PC-9 (cell line): ENCODE results near the gene TSPAN18. TPM values are rescaled to one million over a fixed set of nuclear protein-coding genes. Genes with fewer than 3 reads are reported as not detected.

Experiments
- BruUV-seq: library from RNA; stranded (reverse); fragments of 400-500 nt; replicated peaks from 2 replicates; lab custom pipeline; 2021; lab: Mats Ljungman, UMichigan
- CTCF ChIA-PET: fragments of 300-600 bp; sonication (Branson Sonifier 250); formaldehyde crosslinking; loops from one replicate; lab custom pipeline; 2022; ENCODE audit warnings: antibody characterized with exemption; lab: Charles Lee
- POLR2A ChIA-PET: fragments of 300-600 bp; sonication (Branson Sonifier 250); formaldehyde crosslinking; loops from one replicate; lab custom pipeline; 2022; ENCODE audit warnings: antibody characterized with exemption; ENCODE audit not compliant: unreplicated experiment; lab: Charles Lee
- DNase-seq, 2 experiments: peaks; one replicate each; pipeline versions ENCODE4 v3.0.0 to v3.0.0-alpha.2; 2015 to 2022; ENCODE audit warnings: mixed read lengths in 1 of 2
- H2AFZ ChIP-seq: fragments of 200-600 bp; sonication (generic); 2 replicates; pipeline ENCODE4 v1.8.1; 2017; ENCODE audit warnings: antibody characterized with exemption
- H3F3A ChIP-seq: fragments of 200-600 bp; sonication (generic); 2 replicates; pipeline ENCODE4 v1.8.1; 2017; ENCODE audit warnings: antibody characterized with exemption, mild to moderate bottlenecking, low read depth; ENCODE audit not compliant: insufficient read depth
- H3K27ac ChIP-seq: fragments of 200-600 bp; sonication (generic); 2 replicates; pipeline ENCODE4 v1.6.1; 2016; ENCODE audit warnings: mixed run types
- H3K27me3 ChIP-seq: fragments of 200-600 bp; sonication (generic); 2 replicates; pipeline ENCODE4 v1.6.1; 2016; ENCODE audit warnings: low read depth, mixed run types; ENCODE audit not compliant: insufficient read depth
- H3K36me3 ChIP-seq: fragments of 200-600 bp; sonication (generic); 2 replicates; pipeline ENCODE4 v1.6.1; 2016; ENCODE audit warnings: low read depth, mixed run types
- H3K4me1 ChIP-seq: fragments of 200-600 bp; sonication (generic); replicated peaks from 2 replicates; pipeline ENCODE4 v1.6.1; 2016; ENCODE audit warnings: mixed run types; ENCODE audit not compliant: insufficient read depth
- H3K4me2 ChIP-seq: fragments of 200-600 bp; sonication (generic); 2 replicates; pipeline ENCODE4 v1.6.1; 2017; ENCODE audit warnings: mixed run types
- H3K4me3 ChIP-seq: fragments of 200-600 bp; sonication (generic); 2 replicates; pipeline ENCODE4 v1.6.1; 2016; ENCODE audit warnings: mixed run types
- H3K79me2 ChIP-seq: fragments of 200-600 bp; sonication (generic); 2 replicates; pipeline ENCODE4 v1.6.1; 2017; ENCODE audit warnings: low read depth, mixed run types
- H3K9me2 ChIP-seq: fragments of 200-600 bp; sonication (generic); 2 replicates; pipeline ENCODE4 v1.8.1; 2017; ENCODE audit warnings: mild to moderate bottlenecking; ENCODE audit not compliant: insufficient read depth
- H3K9me3 ChIP-seq: fragments of 200-600 bp; sonication (generic); 2 replicates; pipeline ENCODE4 v1.8.1; 2016; ENCODE audit warnings: low read depth; ENCODE audit not compliant: insufficient read depth
- H4K20me1 ChIP-seq: fragments of 200-600 bp; sonication (generic); 2 replicates; pipeline ENCODE4 v1.8.1; 2017; ENCODE audit not compliant: insufficient read depth
- EZH2 ChIP-seq: fragments of 200-600 bp; sonication (generic); IDR thresholded peaks from 2 replicates; pipeline ENCODE4 v1.8.0; 2017; ENCODE audit warnings: antibody characterized with exemption, low read depth
- intact Hi-C: fragments of 100-400 bp; cut with micrococcal nuclease; formaldehyde crosslinking; loops from one replicate; pipeline ENCODE4 v1.10.0; 2022; ENCODE audit not compliant: unreplicated experiment
- total RNA-seq: library from RNA; stranded (reverse); gene quantifications from 2 replicates; pipeline ENCODE4 v1.2.3, GENCODE V29; 2021
- TF ChIP-seq, protein P1 (sequence below): fragments of 200-600 bp; sonication (generic); conservative IDR thresholded peaks from 2 replicates; pipeline ENCODE4 v1.6.1; 2017; ENCODE audit warnings: mixed run types, antibody characterized with exemption, mild to moderate bottlenecking, moderate library complexity

The TSPAN18 gene
- total RNA-seq, 1 experiment from 2014 or later: not detected

DNA sequence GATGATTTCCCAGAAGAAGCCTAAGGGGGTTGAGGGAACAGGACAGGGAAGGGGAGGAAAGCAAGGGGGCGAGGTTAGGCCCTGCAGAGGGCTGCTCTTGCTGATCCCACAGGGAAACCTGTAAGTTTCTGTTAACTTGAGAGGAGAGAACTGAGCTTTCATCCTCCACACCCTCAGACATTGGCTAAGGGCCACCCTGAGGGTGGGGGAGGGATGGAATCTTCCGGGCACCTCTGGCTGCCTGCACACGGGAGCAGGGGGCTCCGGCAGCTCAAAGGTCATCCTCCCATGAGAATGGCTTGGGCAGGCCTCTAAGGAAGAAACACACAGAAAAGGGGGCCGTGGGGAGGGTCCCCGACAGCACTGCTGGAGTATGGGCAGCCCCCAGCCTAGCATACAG, 108.1 kb downstream of the TSPAN18 start:
- Histone ChIP-seq H3F3A (no peaks in the 10 kb centered on the region), H3K9me3 (no peaks in the 10 kb centered on the region), H3K79me2 (no peaks in the 10 kb centered on the region), H3K27me3 (peaks cover 98% of the 10 kb centered on the region), H3K9me2 (no peaks in the 10 kb centered on the region), H3K27ac (no peak overlapping the region), H4K20me1 (no peaks in the 10 kb centered on the region), H3K36me3 (no peaks in the 10 kb centered on the region), H3K4me3 (no peak overlapping the region), H3K4me1 (no peaks in the 10 kb centered on the region), H2AFZ (no peak overlapping the region), H3K4me2 (no peak overlapping the region)
- no peak for DNase-seq
- ChIA-PET POLR2A (no interaction called here), CTCF (no interaction called here)
- no peak for TF ChIP-seq EZH2
- TF ChIP-seq, protein P1, sequence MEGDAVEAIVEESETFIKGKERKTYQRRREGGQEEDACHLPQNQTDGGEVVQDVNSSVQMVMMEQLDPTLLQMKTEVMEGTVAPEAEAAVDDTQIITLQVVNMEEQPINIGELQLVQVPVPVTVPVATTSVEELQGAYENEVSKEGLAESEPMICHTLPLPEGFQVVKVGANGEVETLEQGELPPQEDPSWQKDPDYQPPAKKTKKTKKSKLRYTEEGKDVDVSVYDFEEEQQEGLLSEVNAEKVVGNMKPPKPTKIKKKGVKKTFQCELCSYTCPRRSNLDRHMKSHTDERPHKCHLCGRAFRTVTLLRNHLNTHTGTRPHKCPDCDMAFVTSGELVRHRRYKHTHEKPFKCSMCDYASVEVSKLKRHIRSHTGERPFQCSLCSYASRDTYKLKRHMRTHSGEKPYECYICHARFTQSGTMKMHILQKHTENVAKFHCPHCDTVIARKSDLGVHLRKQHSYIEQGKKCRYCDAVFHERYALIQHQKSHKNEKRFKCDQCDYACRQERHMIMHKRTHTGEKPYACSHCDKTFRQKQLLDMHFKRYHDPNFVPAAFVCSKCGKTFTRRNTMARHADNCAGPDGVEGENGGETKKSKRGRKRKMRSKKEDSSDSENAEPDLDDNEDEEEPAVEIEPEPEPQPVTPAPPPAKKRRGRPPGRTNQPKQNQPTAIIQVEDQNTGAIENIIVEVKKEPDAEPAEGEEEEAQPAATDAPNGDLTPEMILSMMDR: no peak
- no TSS peak for BruUV-seq
- intact Hi-C loops: no loop called here

DNA sequence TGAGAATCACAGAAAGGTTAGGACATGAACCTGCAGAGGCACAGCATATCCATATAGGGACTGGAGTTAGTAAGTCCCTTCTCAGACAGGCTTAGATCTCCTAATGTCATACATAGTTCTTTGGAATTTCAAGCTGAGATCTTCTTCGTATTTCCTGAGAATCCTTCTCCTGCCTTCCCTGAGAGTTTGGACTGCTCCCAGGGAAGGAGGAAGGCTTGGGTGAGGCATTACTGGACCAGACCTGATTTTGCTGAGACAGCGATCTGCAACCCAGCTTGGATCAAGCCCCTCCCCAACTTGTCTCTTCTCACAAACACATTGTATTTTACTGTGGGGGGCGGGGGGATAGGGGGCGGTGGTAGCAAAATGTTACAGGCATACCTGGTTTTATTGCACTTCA, 108.5 kb downstream of the TSPAN18 start:
- CTCF ChIA-PET: no interaction called here

DNA sequence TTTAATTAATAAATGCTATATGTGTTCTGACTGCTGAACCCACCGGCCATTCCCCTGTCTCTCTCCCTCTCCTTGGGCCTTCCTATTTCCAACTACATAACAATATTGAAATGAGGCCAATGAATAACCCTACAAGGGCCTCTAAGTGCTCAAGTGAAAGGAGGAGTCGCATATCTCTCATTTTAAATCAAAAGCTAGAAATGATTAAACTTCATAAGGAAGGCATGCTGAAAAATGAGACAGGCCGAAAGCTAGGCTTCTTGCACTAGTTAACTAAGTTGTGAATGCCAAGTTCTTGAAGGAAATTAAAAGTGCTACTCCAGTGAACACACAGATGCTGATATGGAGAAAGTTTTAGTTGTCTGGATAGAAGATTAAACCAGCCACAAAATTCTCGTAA, 109.2 kb downstream of the TSPAN18 start:
- Histone ChIP-seq H4K20me1 (no peaks in the 10 kb centered on the region), H3K36me3 (no peaks in the 10 kb centered on the region), H3K79me2 (no peaks in the 10 kb centered on the region), H3K9me3 (no peaks in the 10 kb centered on the region), H3K9me2 (no peaks in the 10 kb centered on the region), H3K4me3 (no peak overlapping the region), H3K4me2 (no peak overlapping the region), H3K4me1 (no peaks in the 10 kb centered on the region), H3K27ac (no peak overlapping the region), H3F3A (no peaks in the 10 kb centered on the region), H3K27me3 (peaks cover 99% of the 10 kb centered on the region), H2AFZ (no peak overlapping the region)
- DNase-seq: no peak
- POLR2A ChIA-PET: no interaction called here
- no TSS peak for BruUV-seq
- TF ChIP-seq, protein P1: no peak
- no peak for TF ChIP-seq EZH2
- intact Hi-C loops: no loop called here
- CTCF ChIA-PET: no interaction called here

More for the DNA sequence above, 108.5 kb downstream of the TSPAN18 start:
- H2AFZ ChIP-seq: no peak overlapping the region
- H3K79me2 ChIP-seq: no peaks in the 10 kb centered on the region
- no peaks in the 10 kb centered on the region for H3K9me3 ChIP-seq
- H3K27me3 ChIP-seq: peaks cover 99% of the 10 kb centered on the region
- no peaks in the 10 kb centered on the region for H3K36me3 ChIP-seq
- TF ChIP-seq, protein P1: no peak
- no TSS peak for BruUV-seq
- H3K4me3 ChIP-seq: no peak overlapping the region
- no peaks in the 10 kb centered on the region for H4K20me1 ChIP-seq
- H3K4me2 ChIP-seq: no peak overlapping the region
- no peaks in the 10 kb centered on the region for H3K4me1 ChIP-seq
- POLR2A ChIA-PET: no interaction called here
- no peaks in the 10 kb centered on the region for H3K9me2 ChIP-seq
- no peaks in the 10 kb centered on the region for H3F3A ChIP-seq
- intact Hi-C loops: no loop called here
- no peak overlapping the region for H3K27ac ChIP-seq
- no peak for DNase-seq
